GM19455 (cell line): ENCODE data around the gene GSG1L.

Experiments used
- ATAC-seq: cut with Tn5 transposase; IDR thresholded peaks from one replicate; pipeline ENCODE4 v1.9.1; 2021; ENCODE audit not compliant: unreplicated experiment

The GSG1L gene

DNA sequence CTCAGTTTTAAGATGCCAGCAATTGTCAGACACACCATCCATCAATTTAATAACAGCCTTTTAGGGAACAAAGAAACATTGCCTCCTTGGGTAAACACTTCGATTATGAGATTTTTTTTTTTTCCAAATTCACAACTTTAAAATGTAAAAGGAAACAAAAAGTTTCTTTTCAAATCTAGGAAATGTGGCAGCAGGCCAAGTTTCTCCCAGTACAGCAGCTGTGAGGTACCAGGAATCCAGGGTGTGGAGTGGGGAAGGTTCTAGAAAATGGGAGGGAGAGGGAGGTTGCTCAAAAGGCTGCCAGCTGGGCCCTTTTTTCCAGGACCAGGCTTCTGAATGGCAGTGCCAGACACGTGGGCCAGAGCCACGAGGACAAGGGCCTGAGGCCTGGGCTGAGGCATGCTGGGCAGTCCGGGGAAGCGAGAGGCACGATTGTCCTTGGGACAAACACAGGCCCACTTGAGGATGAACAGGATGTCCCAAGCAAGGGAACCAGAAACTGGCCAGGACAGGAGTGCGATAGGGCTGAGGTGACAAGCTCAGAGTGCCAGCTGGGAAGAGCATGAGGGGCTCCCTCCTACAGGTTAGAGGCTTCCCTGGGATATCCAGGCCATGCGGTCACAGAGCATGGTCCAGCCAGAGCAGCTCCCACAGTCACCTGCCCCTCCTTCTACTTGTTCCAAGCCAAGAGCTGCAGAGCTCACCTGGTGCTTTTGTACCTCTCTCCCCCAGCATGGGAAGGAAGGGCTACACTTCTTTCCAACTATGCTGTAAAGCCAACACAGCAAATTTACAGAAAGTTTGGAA lies 298.4 kb downstream of the GSG1L start:
- no peak for ATAC-seq

DNA sequence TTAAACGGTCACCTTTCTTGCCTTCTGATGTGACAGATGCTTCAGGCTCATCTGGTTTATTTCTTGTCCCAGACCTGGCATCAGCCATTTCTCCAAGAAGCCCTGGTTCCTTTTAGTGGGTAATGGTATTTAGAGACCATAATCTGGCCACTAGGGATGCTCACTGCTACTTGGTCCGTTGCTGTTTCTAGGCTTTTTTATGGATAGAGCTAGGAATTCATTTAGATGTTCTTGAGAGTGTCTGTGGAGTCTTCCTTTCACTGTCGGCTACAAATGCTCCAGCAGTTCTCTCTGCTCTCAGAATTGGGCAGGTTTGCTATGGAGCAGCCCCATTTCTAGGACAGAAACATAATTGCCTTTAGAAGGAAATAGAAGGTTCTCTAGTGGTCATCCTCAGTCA lies 299.1 kb downstream of the GSG1L start:
- no peak for ATAC-seq

DNA sequence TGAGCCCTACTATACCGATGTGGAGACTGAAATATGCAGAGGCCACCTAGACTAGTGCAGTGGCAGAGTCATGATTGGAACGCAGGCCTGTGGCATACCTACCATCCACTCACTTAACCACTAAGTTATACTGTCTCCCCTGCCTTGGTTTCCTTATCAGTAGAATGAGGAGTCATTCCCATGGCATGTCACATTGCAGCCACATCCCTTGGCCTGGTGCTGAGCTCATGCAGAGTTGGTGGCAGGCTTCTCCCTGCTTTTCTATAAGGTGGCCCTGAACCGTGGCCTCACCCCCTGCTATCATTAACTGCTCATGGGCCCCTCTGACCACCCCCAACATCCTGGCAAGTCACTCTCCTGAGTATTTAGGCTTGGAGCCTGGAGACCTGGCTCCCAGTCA lies 301.1 kb downstream of the GSG1L start:
- no peak for ATAC-seq

DNA sequence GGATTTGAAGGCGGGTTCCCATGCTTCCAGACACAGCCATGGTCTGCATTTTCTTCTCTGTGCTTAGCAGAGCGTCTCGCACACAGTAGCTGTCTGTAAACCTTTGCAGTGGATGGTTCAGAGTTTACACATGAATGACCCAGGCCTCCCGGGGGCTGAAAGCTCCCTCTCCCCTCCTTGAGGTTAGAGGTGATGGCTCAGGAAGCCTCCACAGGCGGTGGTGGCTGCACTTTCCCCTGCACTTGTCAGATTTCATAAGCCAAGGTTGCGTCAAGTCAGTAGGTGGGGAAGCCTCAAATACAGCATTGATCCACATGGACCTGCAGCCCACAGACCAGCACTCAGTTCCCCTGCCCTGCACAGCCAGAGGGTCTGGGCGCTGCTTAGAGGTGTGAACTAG lies 301.7 kb downstream of the GSG1L start:
- ATAC-seq = no peak

DNA sequence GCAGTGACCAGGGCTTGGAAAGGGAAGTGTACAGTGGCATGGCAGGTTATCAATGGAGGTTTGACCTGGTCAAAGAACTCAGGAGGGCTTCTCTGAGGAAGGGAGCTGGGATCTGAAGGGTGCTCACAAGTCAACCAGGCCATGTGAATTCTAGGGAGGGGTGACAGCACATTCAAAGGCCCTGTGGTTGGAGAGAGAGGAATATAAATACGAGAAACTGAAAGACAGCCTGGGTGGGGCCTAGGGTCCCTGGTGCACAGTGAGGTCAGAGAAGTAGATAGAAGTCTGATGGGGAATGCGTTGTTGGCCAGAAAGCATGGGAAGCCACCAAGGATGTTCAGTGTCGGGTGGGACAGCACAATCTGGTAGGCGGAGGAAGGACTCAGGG lies 302.7 kb downstream of the GSG1L start:
- no peak for ATAC-seq

DNA sequence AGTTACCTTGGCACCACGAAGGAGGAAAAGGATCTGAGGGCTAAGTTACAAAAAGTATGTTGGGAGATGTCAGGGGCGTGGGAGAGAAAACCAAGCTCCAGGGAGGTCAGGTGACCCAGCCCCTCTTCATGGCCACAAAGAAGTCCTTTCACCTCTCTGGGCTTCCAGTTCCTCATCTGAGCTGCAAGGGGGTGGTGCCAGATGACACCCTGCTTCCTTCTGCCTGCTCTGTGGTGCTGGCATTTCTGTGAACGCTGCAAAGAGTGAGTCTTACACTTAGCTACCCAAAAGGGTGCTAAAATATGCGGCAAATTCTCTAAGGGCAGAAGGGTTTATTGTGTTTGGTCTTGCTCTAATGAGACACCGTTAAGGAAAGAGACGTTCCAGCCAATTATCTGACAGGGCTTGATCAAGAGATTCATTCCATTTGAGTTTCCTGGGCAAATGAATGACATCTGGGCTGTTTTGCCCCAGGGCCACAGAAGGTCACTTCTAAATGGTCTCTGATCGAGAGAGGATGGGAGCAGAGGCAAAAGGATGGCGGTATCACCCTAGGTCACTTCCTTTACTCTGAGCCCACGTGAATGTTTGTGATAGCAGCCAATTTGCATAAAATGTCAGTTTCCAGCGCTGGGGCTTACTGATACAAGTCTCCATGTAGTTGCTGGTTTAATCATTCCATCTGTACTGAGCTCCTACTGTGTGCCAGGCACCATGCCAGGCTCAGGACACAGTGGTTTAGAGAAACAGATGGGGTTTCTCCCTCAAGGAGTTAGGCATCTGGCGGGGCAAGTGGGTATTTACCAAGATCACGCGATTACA lies 303.3 kb downstream of the GSG1L start:
- no peak for ATAC-seq

DNA sequence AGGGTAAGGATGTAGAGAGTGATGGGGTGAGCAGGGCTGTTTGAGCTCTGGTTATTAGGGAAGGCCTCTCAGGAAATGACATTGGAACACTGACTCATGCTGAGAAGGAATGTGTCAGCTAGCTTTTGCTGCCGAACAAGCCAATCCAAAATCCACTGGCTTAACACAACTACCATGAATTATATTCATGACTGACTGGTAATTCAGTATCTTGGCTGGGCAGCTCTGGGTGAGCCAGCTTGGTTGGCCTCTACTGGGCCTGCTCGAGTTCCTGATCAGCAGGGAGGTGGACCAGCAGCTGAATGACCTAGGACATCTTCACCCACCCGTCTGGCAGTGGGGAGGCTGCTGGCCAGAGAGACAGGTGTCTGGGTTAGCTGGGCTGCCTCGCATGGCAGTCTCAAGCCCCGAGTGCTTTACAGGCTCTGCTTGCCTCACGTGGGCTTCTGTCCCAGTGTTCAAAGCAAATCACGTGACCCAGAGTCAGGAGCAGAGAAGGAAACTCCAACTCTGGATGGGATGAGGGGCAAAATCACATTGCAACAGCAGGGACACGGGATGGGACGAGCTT lies 304.1 kb downstream of the GSG1L start:
- ATAC-seq = no peak

DNA sequence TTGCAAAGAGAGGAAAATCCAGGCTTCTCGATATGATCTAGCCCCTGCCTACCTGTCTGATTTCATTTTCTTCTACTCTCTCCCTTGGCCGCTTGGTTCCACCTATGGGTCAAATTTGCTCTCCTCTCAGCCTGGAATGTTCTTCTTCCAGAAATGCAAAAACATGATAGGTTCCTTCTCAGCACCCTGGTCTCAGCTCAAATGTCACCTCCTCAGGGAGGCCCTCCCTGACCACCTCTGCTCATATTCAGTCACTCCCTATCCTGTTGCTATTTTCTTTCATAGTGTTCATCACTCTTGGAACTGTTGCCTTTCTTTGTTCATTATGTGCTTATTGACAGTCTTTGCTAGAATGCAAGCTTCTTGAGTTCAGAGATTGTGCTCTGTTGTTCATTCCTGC lies 305.0 kb downstream of the GSG1L start:
- no peak for ATAC-seq

DNA sequence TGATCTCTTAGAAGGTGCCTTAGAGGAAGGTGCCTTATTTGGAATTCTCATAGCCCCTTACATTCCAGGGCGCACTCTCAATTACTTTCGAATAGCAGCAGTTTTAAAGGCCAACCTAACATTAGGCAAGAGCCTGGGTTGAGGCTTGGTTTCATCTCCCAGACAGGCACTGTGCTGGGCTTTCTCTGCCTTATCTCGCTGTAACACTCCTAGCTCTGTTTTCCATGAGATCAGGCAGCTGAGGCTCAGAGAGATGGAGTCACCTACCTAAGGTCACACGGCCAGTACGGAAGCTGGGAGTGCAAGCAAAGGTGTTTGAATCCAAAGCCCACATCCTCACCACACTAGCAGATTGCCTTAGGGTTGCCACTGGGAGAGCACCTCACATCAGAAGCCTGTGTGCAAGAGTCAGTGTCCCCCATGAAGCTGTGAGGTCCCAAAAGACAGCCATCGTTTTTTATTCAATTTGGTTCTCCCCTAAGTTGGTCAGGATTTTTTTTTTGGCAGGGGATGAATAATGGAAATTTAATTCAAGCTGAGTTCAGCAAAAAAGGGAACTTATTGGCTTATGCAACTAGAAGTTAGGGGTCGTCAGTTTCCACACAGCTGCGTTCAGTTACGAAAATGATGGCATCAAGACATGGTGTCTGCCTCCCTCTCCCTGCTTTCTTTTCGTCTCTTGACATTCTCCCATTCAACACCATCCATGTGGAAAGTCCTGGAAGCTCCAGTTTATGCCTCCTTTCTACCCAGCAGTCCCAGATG lies 307.1 kb downstream of the GSG1L start:
- no peak for ATAC-seq

DNA sequence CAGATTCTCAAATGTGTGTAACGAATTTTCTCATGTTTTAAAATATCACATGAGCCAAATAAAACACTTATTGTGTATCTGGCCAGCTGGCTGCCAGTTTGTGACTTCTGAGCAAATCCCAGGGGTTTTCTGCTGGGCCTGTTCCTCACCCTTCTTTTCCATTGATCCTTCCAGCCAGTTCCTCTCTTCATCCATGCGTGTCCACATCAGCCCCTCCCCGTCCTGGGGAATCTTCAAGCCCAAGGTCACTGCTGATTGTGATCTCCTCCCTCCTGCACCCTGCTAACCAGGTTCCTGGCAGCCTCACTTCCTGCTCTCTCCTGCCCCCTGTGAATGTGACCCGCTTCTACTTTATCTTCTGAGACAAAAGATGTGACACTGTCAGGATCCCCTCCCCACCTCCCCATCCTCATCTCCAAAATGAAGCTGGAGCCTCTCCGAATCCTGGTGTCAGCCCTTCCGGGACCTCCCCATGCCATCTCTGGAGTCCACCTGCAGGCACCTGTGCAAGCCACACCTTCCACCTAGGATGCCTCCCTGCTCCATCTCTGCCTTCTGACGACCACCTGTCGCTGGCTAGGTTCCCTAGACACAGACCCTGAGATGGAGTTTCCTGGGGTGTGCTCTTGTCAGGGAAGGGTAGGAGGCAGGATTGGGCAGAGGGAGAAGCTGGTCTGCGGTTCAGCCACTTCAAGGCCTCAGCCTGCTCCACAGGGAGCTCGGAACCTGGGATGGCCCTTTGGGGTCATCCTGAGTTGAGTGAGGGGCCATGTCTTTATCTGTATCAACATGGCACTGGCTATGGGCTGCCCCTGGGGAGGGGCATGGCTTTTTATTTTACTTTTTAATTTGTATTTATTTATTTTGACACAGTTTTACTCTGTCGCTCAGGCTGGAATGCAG lies 308.5 kb downstream of the GSG1L start:
- ATAC-seq = no peak

DNA sequence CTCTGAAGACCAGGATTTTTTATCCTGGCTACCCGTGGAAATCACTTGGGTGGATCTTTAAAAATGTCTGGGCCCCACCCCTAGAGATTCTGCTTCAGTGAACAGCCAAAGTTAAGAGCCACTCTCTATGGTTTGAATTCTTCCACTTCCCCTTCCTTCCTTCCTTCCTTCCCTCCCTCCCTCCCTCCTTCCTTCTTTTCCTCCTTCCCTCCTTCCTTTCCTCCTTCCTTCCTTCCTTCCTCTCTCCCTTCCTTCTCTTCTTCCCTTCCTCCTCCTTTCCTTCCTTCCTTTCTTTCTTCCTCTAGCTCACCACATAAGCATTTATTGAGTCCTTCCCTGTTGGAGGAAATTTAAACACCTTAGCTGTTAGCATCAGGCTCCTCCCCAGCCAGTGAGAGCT lies 310.0 kb downstream of the GSG1L start:
- ATAC-seq = no peak

DNA sequence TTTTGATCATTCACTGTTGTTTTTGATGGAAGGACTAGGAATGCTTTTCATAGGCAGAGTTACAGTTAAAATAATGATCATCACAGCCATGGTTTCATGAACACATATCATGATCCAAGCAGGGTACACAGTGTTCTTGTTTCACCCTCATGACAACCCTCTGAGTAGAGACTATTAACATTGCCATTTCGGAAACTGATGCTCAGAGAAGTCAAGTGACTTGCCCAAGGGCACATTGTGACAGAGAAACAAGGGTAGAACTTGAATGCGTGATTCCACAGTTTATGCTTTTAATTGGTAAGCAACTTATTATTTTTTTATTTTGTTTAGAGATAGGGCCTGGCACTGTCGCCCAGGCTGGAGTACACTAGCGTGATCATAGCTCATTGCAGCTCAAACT lies 311.3 kb downstream of the GSG1L start:
- ATAC-seq = no peak

DNA sequence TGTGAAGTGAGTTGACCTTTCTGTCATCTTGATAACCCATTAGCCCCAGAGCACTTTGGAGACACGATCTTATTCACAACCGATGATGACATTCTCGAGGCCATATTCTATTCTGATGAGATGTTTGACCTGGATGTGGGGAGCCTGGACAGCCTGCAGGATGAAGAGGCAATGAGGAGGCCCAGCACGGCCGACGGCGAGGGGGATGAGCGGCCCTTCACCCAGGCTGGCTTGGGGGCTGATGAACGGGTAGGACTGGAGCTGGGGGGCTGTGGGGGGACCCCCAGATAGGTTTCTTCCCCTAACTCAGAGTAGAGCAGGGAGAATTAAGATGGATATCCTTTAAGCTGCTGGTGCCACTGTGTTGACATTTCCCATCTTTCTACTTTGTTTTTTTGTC lies 311.8 kb downstream of the GSG1L start:
- no peak for ATAC-seq

DNA sequence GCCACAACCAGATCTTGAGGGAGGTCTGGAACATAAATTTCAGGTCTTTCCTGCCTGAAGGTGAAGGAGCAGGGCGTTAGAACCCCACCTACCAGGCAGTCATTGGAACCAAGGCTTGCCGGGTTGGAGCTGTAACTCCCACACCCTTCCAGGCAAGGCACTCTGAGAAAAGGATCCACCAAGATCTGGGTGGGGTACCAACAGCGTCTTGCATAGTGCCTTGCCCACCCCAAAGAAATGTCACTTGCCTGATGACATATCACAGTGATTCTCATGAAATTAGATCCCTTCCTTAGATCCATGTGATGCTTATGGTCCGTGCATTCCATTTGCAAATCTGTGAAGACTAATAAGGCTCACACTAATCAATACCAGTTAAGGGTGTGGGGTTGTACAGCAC lies 312.3 kb downstream of the GSG1L start:
- no peak for ATAC-seq

DNA sequence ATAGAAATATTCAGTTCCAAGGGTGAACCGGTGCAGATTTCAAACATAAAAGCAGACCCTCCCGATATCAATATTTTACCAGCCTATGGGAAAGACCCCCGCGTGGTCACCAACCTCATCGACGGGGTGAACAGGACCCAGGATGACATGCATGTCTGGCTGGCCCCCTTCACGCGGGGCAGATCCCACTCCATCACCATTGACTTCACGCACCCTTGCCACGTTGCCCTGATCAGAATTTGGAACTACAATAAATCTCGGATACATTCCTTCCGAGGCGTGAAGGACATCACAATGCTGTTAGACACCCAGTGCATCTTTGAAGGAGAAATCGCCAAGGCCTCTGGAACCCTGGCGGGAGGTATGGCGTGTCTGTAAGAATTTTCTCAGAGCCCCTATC lies 313.6 kb downstream of the GSG1L start:
- ATAC-seq = no peak

DNA sequence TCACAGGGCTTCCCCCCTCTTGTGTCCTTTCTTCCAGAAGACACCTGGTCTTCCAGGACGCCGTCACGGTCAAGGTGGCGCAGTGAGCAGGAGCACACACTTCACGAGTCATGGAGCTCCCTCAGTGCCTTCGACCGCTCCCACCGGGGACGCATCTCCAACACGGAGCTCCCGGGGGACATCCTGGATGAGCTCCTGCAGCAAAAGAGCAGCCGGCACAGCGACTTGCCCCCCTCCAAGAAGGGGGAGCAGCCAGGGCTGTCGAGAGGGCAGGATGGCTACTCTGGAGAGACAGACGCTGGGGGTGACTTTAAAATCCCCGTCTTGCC lies 314.0 kb downstream of the GSG1L start:
- ATAC-seq = no peak

DNA sequence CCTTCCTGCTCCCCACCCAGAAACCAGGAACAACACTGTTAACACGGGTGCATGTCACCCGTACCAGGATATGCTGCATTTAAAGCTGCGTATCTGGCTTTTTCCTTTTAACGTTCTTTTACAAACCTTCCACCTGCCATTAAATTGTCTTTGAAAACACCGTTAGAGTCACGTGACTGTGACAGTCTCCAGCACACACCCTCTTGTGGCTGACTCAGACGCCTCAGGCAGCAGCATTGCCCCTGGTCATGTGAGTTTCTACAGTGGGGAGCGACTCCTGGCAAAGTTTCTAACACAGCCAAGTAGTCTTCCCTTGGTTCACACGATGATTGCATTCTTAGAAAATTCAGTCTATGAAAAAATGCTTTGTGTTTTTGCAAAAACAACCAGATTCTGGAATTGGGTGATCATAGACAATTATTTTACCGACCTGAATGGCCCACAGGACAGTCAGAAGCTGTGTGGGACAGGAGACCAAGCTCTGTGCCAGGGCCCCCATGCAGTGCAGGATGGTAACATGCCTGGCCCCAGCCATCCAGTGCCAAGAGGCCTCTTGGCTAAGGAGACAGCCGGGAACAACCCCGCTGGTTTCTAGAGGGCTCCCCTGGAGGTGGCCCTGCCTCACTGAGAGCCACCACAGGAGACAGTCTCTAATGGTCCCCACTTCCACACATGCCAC lies 314.5 kb downstream of the GSG1L start:
- no peak for ATAC-seq

DNA sequence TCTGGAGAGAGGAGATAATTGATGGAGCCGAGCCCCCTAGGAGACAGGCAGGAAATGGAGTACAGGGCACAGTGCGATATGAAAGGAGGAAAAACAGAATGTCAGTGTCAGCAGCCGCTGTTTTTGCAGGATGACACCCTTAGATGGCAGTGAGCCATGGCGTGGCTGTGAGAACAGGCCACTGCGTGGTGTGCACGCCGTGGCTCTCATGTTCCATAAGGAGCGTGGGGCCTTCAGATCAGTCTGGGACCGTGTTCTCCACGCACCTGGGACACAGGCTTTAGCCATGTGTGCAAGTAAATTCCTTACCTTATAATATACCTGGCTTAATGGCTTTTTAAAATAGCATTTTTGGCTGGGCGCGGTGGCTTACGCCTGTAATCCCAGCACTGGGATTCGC lies 315.6 kb downstream of the GSG1L start:
- no peak for ATAC-seq

DNA sequence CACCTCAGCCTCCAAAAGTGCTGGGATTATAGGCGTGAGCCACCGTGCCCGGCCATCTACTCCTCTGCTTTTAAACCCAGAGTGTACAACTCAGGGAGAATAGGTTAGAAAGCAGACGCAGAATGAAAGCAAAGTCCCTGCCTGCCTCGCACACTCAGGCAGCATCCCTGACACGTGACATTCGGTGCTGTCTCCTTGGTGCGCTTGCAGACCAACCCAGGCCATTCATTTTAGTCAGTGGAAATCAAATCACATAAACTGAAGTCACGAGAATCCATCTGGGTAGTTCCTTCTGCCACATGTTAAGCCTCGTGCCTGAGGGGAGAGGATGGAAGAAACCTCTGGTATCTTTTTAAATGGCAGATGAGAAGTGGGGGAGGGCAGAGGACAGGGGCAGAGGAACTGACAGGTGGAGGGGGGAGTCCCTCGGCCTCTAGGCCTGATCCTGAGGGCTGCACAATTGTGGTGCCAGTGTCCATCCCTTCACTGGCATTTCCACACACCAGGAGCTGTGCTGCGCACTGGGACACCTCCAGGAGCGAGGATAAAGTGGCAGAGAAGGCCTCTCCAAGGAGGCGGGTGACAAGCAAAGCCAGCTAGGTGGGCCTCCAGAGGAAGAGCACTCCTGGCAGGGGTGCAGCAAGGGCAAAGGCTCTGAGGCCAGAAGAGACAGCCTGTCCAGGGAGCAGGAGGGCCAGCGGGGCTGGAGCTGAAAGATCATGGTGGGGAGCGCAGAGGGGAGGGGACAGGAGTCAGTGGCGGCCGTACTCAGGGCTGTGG lies 317.2 kb downstream of the GSG1L start:
- no peak for ATAC-seq
